D721Med (cell line): ENCODE results near the gene ELFN2.

Experiments
- DNase-seq: peaks from one replicate; pipeline ENCODE4 v3.0.0; 2011; ENCODE audit warnings: low spot score; ENCODE audit not compliant: insufficient read length
- FAIRE-seq: peaks from 2 replicates; lab custom pipeline; 2011; peaks lifted over from hg19 to GRCh38; lab: Jason Lieb, UNC
- CTCF ChIP-seq: IDR thresholded peaks from 2 replicates; pipeline ENCODE4 v1.5.1; 2012; ENCODE audit warnings: mild to moderate bottlenecking, control low read depth; ENCODE audit not compliant: insufficient read depth; ENCODE audit errors: missing control alignments

ELFN2 gene

GRCh38 chr22:37461961-37462360 lies 34.7 kb upstream of the ELFN2 start:
- DNase-seq, result no peak
- FAIRE-seq, result no peak
- TF ChIP-seq CTCF, result no peak

- no peak for FAIRE-seq
- TF ChIP-seq CTCF, result no peak
- no peak for DNase-seq
Observed at GRCh38 chr22:37460684-37461083, 33.4 kb upstream of the ELFN2 start.

GRCh38 chr22:37459206-37459605 lies 31.9 kb upstream of the ELFN2 start:
- DNase-seq, result no peak
- FAIRE-seq, result no peak
- TF ChIP-seq CTCF, result no peak

GRCh38 chr22:37457093-37457893 lies 30.0 kb upstream of the ELFN2 start:
- no peak for DNase-seq
- no peak for FAIRE-seq
- peak; percentile 79 for TF ChIP-seq CTCF

- no peak for TF ChIP-seq CTCF
- DNase-seq (no peak), FAIRE-seq (no peak)
Observed at GRCh38 chr22:37456346-37456745, 29.1 kb upstream of the ELFN2 start.

GRCh38 chr22:37455896-37456295 lies 28.6 kb upstream of the ELFN2 start:
- DNase-seq, result no peak
- TF ChIP-seq CTCF, result no peak
- no peak for FAIRE-seq
